ENCODE data around the gene RASIP1.
"Not testable (repeated sequence)": the region's sequence is repeated elsewhere in the genome, so short reads cannot be mapped to it uniquely, and the experiment has no call there.

The RASIP1 gene

GRCh38 chr19:48772503-48772953 is 32.1 kb upstream of the RASIP1 start:
- H3K27ac ChIP-seq = peak overlapping the region; percentile 10; the same call in 1 of the 2 replicates
- TF ChIP-seq CTCF (conservative IDR thresholded peaks at IDR 0.05) = no peak
- TF ChIP-seq ZFX (IDR thresholded peaks at IDR 0.05) = no peak

- no peak overlapping the region for H3K27ac ChIP-seq
- TF ChIP-seq ZFX (IDR thresholded peaks at IDR 0.05) = no peak
- TF ChIP-seq CTCF (conservative IDR thresholded peaks at IDR 0.05) = no peak
These were observed 30.5 kb upstream of the RASIP1 start for GRCh38 chr19:48770734-48771472.

- H3K27ac ChIP-seq = no peak overlapping the region
- TF ChIP-seq CTCF (conservative IDR thresholded peaks at IDR 0.05) (no peak), ZFX (IDR thresholded peaks at IDR 0.05) (no peak)
These were observed 29.9 kb upstream of the RASIP1 start for GRCh38 chr19:48770266-48770665.

- TF ChIP-seq CTCF (conservative IDR thresholded peaks at IDR 0.05) = no peak
- TF ChIP-seq ZFX (IDR thresholded peaks at IDR 0.05) = no peak
These were observed 28.7 kb upstream of the RASIP1 start for GRCh38 chr19:48768994-48769713.

GRCh38 chr19:48768171-48768753 is 27.9 kb upstream of the RASIP1 start:
- H3K27ac ChIP-seq = not testable (repeated sequence)

More at GRCh38 chr19:48768994-48769713, 28.7 kb upstream of the RASIP1 start:
- no peak overlapping the region for H3K27ac ChIP-seq

GRCh38 chr19:48765816-48766215 is 25.4 kb upstream of the RASIP1 start:
- H3K27ac ChIP-seq = not testable (repeated sequence)

- TF ChIP-seq CTCF (conservative IDR thresholded peaks at IDR 0.05) (no peak), ZFX (IDR thresholded peaks at IDR 0.05) (no peak)
- no peak overlapping the region for H3K27ac ChIP-seq
These were observed 20.2 kb upstream of the RASIP1 start for GRCh38 chr19:48760504-48761205.

GRCh38 chr19:48757741-48758144 is 17.3 kb upstream of the RASIP1 start:
- no peak for TF ChIP-seq ZFX (IDR thresholded peaks at IDR 0.05)
- no peak for TF ChIP-seq CTCF (conservative IDR thresholded peaks at IDR 0.05)
- H3K27ac ChIP-seq = no peak overlapping the region

All from C4-2B (cell line).